ENCODE measurements around the gene CEP57L1. TPM values are rescaled to one million over a fixed set of nuclear protein-coding genes. Genes with fewer than 3 reads are reported as not detected.
"Not testable (repeated sequence)": the region's sequence is repeated elsewhere in the genome, so short reads cannot be mapped to it uniquely, and the experiment has no call there.

Gene CEP57L1
- total and polyA plus RNA-seq, 10 of the 15 experiments (the other 5 are each of a cell fraction or from before 2014, with no cell fraction given) = 12.7 to 30.5 (median 21.9) TPM

GRCh38 chr6:109136039-109136438 lies 40.7 kb downstream of the CEP57L1 start:
- H3K79me2 ChIP-seq (ENCODE audit: control insufficient read depth, insufficient read depth, low read length); H2AFZ ChIP-seq (ENCODE audit: control insufficient read depth, low read depth, low read length); H3K36me3 ChIP-seq (ENCODE audit: control insufficient read depth in 2 of 2, insufficient read depth in 2 of 2, low read length in 1 of 2); SMC1A ChIA-PET (ENCODE audit: uncharacterized antibody, unreplicated experiment); H3K27ac ChIP-seq (ENCODE audit: control insufficient read depth, insufficient read depth); H3K4me3 ChIP-seq; H3K9ac ChIP-seq (ENCODE audit: control insufficient read depth, insufficient read depth, low read length); H3K4me1 ChIP-seq (ENCODE audit: control insufficient read depth, insufficient read depth, low read length); H3K27me3 ChIP-seq (replicated peaks in 1 of 2; ENCODE audit: control insufficient read depth in 2 of 2, insufficient read depth in 2 of 2, low read length in 1 of 2); DNase-seq (ENCODE audit: low read depth, low spot score); RAD21 ChIA-PET (ENCODE audit: unreplicated experiment); POLR2A ChIA-PET; ATAC-seq; intact Hi-C loops (cut with micrococcal nuclease; ENCODE audit: unreplicated experiment); CTCF ChIA-PET; H3K4me2 ChIP-seq (ENCODE audit: control insufficient read depth, insufficient read depth); H4K20me1 ChIP-seq (ENCODE audit: control insufficient read depth, insufficient read depth); in situ Hi-C loops (cut with MboI); H3K9me3 ChIP-seq (replicated peaks; ENCODE audit: control insufficient read depth, insufficient read depth, low read length); BruUV-seq (replicated peaks); FAIRE-seq: not testable (repeated sequence)
- 98% methylated on average over 6 of the region's 6 CpGs for WGBS (ENCODE audit: insufficient coverage, insufficient replicate concordance, low lambda C conversion rate, missing lambda C conversion rate)

- in situ Hi-C loops (cut with MboI); POLR2A ChIA-PET; BruUV-seq (replicated peaks); H3K27ac ChIP-seq (ENCODE audit: control insufficient read depth, insufficient read depth); H3K4me3 ChIP-seq; H4K20me1 ChIP-seq (ENCODE audit: control insufficient read depth, insufficient read depth); RAD21 ChIA-PET (ENCODE audit: unreplicated experiment); H2AFZ ChIP-seq (ENCODE audit: control insufficient read depth, low read depth, low read length); CTCF ChIA-PET; SMC1A ChIA-PET (ENCODE audit: uncharacterized antibody, unreplicated experiment); intact Hi-C loops (cut with micrococcal nuclease; ENCODE audit: unreplicated experiment); ATAC-seq; FAIRE-seq; H3K9ac ChIP-seq (ENCODE audit: control insufficient read depth, insufficient read depth, low read length); H3K79me2 ChIP-seq (ENCODE audit: control insufficient read depth, insufficient read depth, low read length); H3K9me3 ChIP-seq (replicated peaks; ENCODE audit: control insufficient read depth, insufficient read depth, low read length); H3K36me3 ChIP-seq (ENCODE audit: control insufficient read depth in 2 of 2, insufficient read depth in 2 of 2, low read length in 1 of 2); DNase-seq (ENCODE audit: low read depth, low spot score); H3K4me2 ChIP-seq (ENCODE audit: control insufficient read depth, insufficient read depth); H3K4me1 ChIP-seq (ENCODE audit: control insufficient read depth, insufficient read depth, low read length); H3K27me3 ChIP-seq (replicated peaks in 1 of 2; ENCODE audit: control insufficient read depth in 2 of 2, insufficient read depth in 2 of 2, low read length in 1 of 2): not testable (repeated sequence)
- WGBS (ENCODE audit: insufficient coverage, insufficient replicate concordance, low lambda C conversion rate, missing lambda C conversion rate) = 96% methylated on average over 6 of the region's 6 CpGs
These were observed 41.2 kb downstream of the CEP57L1 start for GRCh38 chr6:109136530-109136929.

GRCh38 chr6:109139109-109139508 lies 43.8 kb downstream of the CEP57L1 start:
- ChIA-PET RAD21 (ENCODE audit: unreplicated experiment) (no interaction called here), POLR2A (no interaction called here), CTCF (interaction anchor here (0.6 kb wide), 1 partner anchor 115 kb away, joined by 4 read pairs; no protein-coding TSS in a partner anchor), SMC1A (ENCODE audit: uncharacterized antibody, unreplicated experiment) (no interaction called here)
- BruUV-seq (replicated peaks) = no TSS peak
- intact Hi-C loops (cut with micrococcal nuclease; ENCODE audit: unreplicated experiment) = no loop called here
- FAIRE-seq (no peak), ATAC-seq (no peak), DNase-seq (ENCODE audit: low read depth, low spot score) (no peak)
- H3K4me1 ChIP-seq (ENCODE audit: control insufficient read depth, insufficient read depth, low read length) = no peaks in the 10 kb centered on the region
- no peaks in the 10 kb centered on the region for H3K9me3 ChIP-seq (replicated peaks; ENCODE audit: control insufficient read depth, insufficient read depth, low read length)
- H3K4me2 ChIP-seq (ENCODE audit: control insufficient read depth, insufficient read depth) = no peak overlapping the region
- H3K4me3 ChIP-seq = no peak overlapping the region
- no peaks in the 10 kb centered on the region for H3K79me2 ChIP-seq (ENCODE audit: control insufficient read depth, insufficient read depth, low read length)
- H4K20me1 ChIP-seq (ENCODE audit: control insufficient read depth, insufficient read depth) = no peaks in the 10 kb centered on the region
- 97% methylated on average over 6 of the region's 6 CpGs for WGBS (ENCODE audit: insufficient coverage, insufficient replicate concordance, low lambda C conversion rate, missing lambda C conversion rate)
- in situ Hi-C loops (cut with MboI) = no loop called here
- H3K27me3 ChIP-seq (replicated peaks in 1 of 2; ENCODE audit: control insufficient read depth in 2 of 2, insufficient read depth in 2 of 2, low read length in 1 of 2) = no peaks in the 10 kb centered on the region
- no peak overlapping the region for H3K9ac ChIP-seq (ENCODE audit: control insufficient read depth, insufficient read depth, low read length)
- H3K27ac ChIP-seq (ENCODE audit: control insufficient read depth, insufficient read depth) = no peak overlapping the region
- H3K36me3 ChIP-seq (ENCODE audit: control insufficient read depth in 2 of 2, insufficient read depth in 2 of 2, low read length in 1 of 2) = no peaks in the 10 kb centered on the region
- no peak overlapping the region for H2AFZ ChIP-seq (ENCODE audit: control insufficient read depth, low read depth, low read length)
- no peak for TF ChIP-seq RB1 (IDR thresholded peaks at IDR 0.05; ENCODE audit: borderline replicate concordance)
- no peak for TF ChIP-seq RBBP5 (conservative IDR thresholded peaks at IDR 0.05)
- no peak for TF ChIP-seq HSF1 (IDR thresholded peaks at IDR 0.05; ENCODE audit: low read depth, low read length)
- TF ChIP-seq CBFB (IDR thresholded peaks at IDR 0.05; ENCODE audit: low read depth) = no peak
- TF ChIP-seq NBN (IDR thresholded peaks at IDR 0.05) = no peak
- TF ChIP-seq SUPT20H (IDR thresholded peaks at IDR 0.05; ENCODE audit: borderline replicate concordance, control insufficient read depth, low read depth, low read length) = no peak
- no peak for TF ChIP-seq SMAD5 (IDR thresholded peaks at IDR 0.05; ENCODE audit: low read depth)
- TF ChIP-seq CREB1 (IDR thresholded peaks at IDR 0.05; ENCODE audit: low read depth) = no peak
- TF ChIP-seq ASH2L (IDR thresholded peaks at IDR 0.05; ENCODE audit: borderline replicate concordance, low read depth) = no peak
- no peak for TF ChIP-seq HCFC1 (IDR thresholded peaks at IDR 0.05; ENCODE audit: low read length)
- TF ChIP-seq SMC3 (IDR thresholded peaks at IDR 0.05; ENCODE audit: borderline replicate concordance, low read length) = no peak
- no peak for TF ChIP-seq SRF (IDR thresholded peaks at IDR 0.05; ENCODE audit: low read depth in 2 of 2, low read length in 2 of 2)
